Lung (tissue), 12 donors: ENCODE data around the gene STOML3. TPM values are rescaled to one million over a fixed set of nuclear protein-coding genes. Genes with fewer than 3 reads are reported as not detected.

Experiments used
- ATAC-seq: fragments of 200-7000 bp; cut with Tn5 transposase; one replicate; pipeline ENCODE4 v1.9.1; 2020; ENCODE audit warnings: moderate number of reproducible peaks; ENCODE audit not compliant: insufficient read depth, low FRiP score
- DNase-seq, 3 donors: peaks; one replicate each; pipeline ENCODE4 v3.0.0-alpha.2; 2013 to 2017
- H3K27ac ChIP-seq, 2 donors: one replicate each; pipeline ENCODE4 v1.5.1; 2013; ENCODE audit warnings: mild to moderate bottlenecking in 2 of 2, moderate library complexity in 2 of 2, control low read depth in 1 of 2, inconsistent platforms in 1 of 2, low read depth in 1 of 2, low read length in 1 of 2
- H3K27me3 ChIP-seq, 3 donors: one replicate each; pipeline ENCODE4 v1.5.1; 2013; ENCODE audit warnings: low read length in 2 of 3; ENCODE audit not compliant: control insufficient read depth in 3 of 3, insufficient read depth in 3 of 3
- H3K36me3 ChIP-seq, 4 donors: one replicate each; pipeline ENCODE4 v1.5.1; 2013; ENCODE audit warnings: low read length in 4 of 4, mild to moderate bottlenecking in 1 of 4, moderate library complexity in 1 of 4; ENCODE audit not compliant: control insufficient read depth in 4 of 4, insufficient read depth in 4 of 4
- H3K4me1 ChIP-seq, 5 donors: one replicate each; pipeline ENCODE4 v1.5.1; 2013; ENCODE audit warnings: low read length in 5 of 5, mild to moderate bottlenecking in 2 of 5, moderate library complexity in 1 of 5; ENCODE audit not compliant: control insufficient read depth in 5 of 5, insufficient read depth in 5 of 5
- H3K4me3 ChIP-seq: one replicate; pipeline ENCODE4 v1.5.1; 2013; ENCODE audit warnings: mild to moderate bottlenecking, control low read depth, moderate library complexity
- H3K9ac ChIP-seq, 2 donors: one replicate each; pipeline ENCODE4 v1.5.1; 2013; ENCODE audit warnings: low read length in 2 of 2, control low read depth in 1 of 2; ENCODE audit not compliant: insufficient read depth in 1 of 2
- H3K9me3 ChIP-seq, 4 donors: one replicate each; pipeline ENCODE4 v1.5.1; 2013; ENCODE audit warnings: low read length in 3 of 4, mild to moderate bottlenecking in 1 of 4, moderate library complexity in 1 of 4; ENCODE audit not compliant: control insufficient read depth in 4 of 4, insufficient read depth in 3 of 4
- WGBS, 2 donors: extraction: QIAGEN DNeasy Blood & Tissue Kit; methylation state at CpG; one replicate each; pipeline ENCODE4 v1.1.7; 2013; 5-methylcytosine and 5-hydroxymethylcytosine counted together
- polyA plus RNA-seq, 2 donors: library from polyadenylated mRNA; stranded (reverse); fragments of 200-250 nt; gene quantifications; one replicate each; pipeline ENCODE4 v1.2.1, GENCODE V29; 2013
- total RNA-seq, 2 donors: library from RNA; depleted of rRNA in 1 of 2; stranded (reverse); fragments of >200 nt in 1 of 2; gene quantifications; one replicate each; pipeline ENCODE4 v1.2.1, GENCODE V29; 2014 to 2021
- TF ChIP-seq, protein P1 (sequence below): IDR thresholded peaks from 2 replicates; pipeline ENCODE4 v1.5.1; 2012; ENCODE audit warnings: mild to moderate bottlenecking; ENCODE audit errors: control extremely low read depth, extremely low read depth
- donor health status: control.
- donor health status: control.
- donor health status: Bipolar disorder and iron deficiency.
- donor health status: healthy.
- donor health status: DM: yes; HTN: yes; CAD: no.

Gene STOML3
- total and polyA plus RNA-seq, 4 donors, result 2.0 to 9.8 (median 4.5) TPM

DNA sequence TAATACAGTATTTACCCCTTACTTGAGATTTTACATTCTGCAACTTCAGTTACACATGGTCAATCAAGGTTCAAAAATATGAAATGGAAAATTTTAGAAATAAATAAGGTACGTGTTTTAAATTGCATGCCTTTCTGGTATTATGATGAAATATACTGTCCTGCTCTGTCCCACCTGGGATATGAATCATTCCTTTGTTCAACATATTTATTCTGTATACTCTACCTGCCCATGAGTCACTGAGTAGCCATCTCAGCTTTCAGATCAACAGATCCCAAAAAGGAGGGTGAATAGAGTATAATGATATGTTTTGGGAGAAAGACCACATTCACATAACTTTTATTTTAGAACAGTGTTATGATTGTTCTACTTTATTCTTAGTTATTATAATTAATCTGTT, 37.8 kb downstream of the STOML3 start:
- no peaks in the 10 kb centered on the region for H3K27me3 ChIP-seq
- peaks cover 0 to 3% (median 0%) of the 10 kb centered on the region in 4 donors for H3K9me3 ChIP-seq
- ATAC-seq (no peak), DNase-seq (no peak)
- no peaks in the 10 kb centered on the region for H3K36me3 ChIP-seq
- H3K27ac ChIP-seq, result no peak overlapping the region
- TF ChIP-seq, protein P1, sequence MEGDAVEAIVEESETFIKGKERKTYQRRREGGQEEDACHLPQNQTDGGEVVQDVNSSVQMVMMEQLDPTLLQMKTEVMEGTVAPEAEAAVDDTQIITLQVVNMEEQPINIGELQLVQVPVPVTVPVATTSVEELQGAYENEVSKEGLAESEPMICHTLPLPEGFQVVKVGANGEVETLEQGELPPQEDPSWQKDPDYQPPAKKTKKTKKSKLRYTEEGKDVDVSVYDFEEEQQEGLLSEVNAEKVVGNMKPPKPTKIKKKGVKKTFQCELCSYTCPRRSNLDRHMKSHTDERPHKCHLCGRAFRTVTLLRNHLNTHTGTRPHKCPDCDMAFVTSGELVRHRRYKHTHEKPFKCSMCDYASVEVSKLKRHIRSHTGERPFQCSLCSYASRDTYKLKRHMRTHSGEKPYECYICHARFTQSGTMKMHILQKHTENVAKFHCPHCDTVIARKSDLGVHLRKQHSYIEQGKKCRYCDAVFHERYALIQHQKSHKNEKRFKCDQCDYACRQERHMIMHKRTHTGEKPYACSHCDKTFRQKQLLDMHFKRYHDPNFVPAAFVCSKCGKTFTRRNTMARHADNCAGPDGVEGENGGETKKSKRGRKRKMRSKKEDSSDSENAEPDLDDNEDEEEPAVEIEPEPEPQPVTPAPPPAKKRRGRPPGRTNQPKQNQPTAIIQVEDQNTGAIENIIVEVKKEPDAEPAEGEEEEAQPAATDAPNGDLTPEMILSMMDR, result no peak
- WGBS, 2 donors, result 90 to 91% methylated on average over 1 of the region's 1 CpG
- H3K9ac ChIP-seq, result no peak overlapping the region
- H3K4me1 ChIP-seq, result no peaks in the 10 kb centered on the region
- H3K4me3 ChIP-seq, result no peak overlapping the region

DNA sequence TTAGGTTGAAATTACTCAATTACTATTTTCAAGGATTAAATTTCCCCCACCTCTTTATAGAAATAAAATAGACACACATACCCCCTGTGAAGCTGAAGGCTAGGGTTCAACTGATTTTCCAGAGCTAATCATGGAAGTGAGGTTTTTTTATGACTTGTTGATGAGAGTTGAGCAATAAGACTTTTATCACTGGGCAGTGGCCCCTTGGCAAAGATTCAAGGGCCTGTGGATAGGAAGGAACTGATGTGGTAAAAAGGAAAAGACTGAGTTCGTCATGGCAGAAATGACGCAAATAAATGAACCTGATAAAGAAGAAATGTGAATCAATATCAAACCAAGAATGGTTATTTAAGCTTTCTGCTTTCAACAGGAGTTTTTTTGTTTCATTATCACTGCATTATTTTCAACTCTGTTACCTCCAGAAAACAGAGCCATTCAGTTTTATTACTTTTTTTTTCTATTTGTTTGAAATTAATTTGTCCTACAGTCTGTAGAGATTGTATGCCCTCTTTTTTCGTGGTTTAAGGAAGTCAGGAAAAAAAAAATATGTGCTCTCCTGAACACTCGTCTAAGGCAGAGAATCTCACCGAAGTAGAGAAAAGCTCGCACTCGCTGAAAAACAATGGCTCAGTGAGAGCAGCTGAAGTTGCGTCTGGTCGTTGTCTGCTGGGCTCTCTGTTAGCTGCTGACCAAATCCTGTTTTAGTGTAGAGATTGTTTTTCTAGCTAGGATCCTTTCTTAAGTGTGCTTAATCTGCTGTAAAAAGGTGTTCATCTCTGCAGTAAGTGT, 38.9 kb downstream of the STOML3 start:
- Histone ChIP-seq H3K36me3 (no peaks in the 10 kb centered on the region), H3K9me3 (peaks cover 0 to 3% (median 0%) of the 10 kb centered on the region in 4 donors), H3K4me3 (no peak overlapping the region), H3K27me3 (no peaks in the 10 kb centered on the region), H3K9ac (no peak overlapping the region), H3K4me1 (no peaks in the 10 kb centered on the region), H3K27ac (no peak overlapping the region)
- peak in 1 of 3 donors; percentile 7 for DNase-seq
- TF ChIP-seq, protein P1, result no peak
- 35 to 49% methylated on average over 9 of the region's 9 CpGs for WGBS, 2 donors
- no peak for ATAC-seq

DNA sequence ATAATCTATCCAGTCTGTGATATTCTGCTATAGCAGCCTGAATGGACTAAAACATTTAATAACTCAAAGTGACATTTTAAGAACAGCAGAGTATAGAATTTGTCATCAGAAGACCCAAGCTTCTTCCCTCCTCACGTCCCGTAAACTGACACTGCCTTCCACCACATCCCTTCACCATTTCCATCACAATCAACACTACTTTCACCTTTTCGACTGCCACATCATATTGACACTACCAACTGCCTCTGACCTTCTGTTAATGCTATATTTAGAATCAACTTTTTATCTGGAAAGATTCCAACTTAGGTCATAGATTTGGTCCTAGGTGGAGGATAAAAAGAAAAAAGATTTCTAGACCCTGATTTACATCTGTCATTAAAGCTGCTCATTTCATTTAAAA, 39.6 kb downstream of the STOML3 start:
- 28 to 61% methylated on average over 3 of the region's 3 CpGs for WGBS, 2 donors
- TF ChIP-seq, protein P1, result no peak
- no peaks in the 10 kb centered on the region for H3K36me3 ChIP-seq
- no peaks in the 10 kb centered on the region for H3K4me1 ChIP-seq
- H3K27me3 ChIP-seq, result no peaks in the 10 kb centered on the region
- no peak overlapping the region for H3K9ac ChIP-seq
- DNase-seq, result no peak
- no peak for ATAC-seq
- peaks cover 0 to 3% (median 0%) of the 10 kb centered on the region in 4 donors for H3K9me3 ChIP-seq
- H3K27ac ChIP-seq, result no peak overlapping the region
- no peak overlapping the region for H3K4me3 ChIP-seq
